Germinal center (tissue), 1 donor: ENCODE results near the gene TTLL5.

Experiments used
- DNase-seq: peaks from one replicate; pipeline ENCODE4 v3.0.0; 2012; ENCODE audit warnings: mixed read lengths, low spot score

The TTLL5 gene, protein sequence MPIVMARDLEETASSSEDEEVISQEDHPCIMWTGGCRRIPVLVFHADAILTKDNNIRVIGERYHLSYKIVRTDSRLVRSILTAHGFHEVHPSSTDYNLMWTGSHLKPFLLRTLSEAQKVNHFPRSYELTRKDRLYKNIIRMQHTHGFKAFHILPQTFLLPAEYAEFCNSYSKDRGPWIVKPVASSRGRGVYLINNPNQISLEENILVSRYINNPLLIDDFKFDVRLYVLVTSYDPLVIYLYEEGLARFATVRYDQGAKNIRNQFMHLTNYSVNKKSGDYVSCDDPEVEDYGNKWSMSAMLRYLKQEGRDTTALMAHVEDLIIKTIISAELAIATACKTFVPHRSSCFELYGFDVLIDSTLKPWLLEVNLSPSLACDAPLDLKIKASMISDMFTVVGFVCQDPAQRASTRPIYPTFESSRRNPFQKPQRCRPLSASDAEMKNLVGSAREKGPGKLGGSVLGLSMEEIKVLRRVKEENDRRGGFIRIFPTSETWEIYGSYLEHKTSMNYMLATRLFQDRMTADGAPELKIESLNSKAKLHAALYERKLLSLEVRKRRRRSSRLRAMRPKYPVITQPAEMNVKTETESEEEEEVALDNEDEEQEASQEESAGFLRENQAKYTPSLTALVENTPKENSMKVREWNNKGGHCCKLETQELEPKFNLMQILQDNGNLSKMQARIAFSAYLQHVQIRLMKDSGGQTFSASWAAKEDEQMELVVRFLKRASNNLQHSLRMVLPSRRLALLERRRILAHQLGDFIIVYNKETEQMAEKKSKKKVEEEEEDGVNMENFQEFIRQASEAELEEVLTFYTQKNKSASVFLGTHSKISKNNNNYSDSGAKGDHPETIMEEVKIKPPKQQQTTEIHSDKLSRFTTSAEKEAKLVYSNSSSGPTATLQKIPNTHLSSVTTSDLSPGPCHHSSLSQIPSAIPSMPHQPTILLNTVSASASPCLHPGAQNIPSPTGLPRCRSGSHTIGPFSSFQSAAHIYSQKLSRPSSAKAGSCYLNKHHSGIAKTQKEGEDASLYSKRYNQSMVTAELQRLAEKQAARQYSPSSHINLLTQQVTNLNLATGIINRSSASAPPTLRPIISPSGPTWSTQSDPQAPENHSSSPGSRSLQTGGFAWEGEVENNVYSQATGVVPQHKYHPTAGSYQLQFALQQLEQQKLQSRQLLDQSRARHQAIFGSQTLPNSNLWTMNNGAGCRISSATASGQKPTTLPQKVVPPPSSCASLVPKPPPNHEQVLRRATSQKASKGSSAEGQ (N-terminal part only)

GRCh38 chr14:75660630-75661498 lies at the start of gene TTLL5, which contains the start of gene ERG28:
TTLL5 (plus strand) TSS chr14:75661246; CDS start chr14:75663150, 1,904 bp downstream.
ERG28 (minus strand) TSS chr14:75660876; CDS start chr14:75657502, 3,374 bp downstream.
- peak; percentile 100 for DNase-seq

GRCh38 chr14:75612157-75612556 lies 48.9 kb upstream of the TTLL5 start:
- DNase-seq, result no peak

- DNase-seq, result no peak
Measured at GRCh38 chr14:75614179-75614578, 46.9 kb upstream of the TTLL5 start.

GRCh38 chr14:75615200-75615599 lies 45.8 kb upstream of the TTLL5 start:
- peak; percentile 47 for DNase-seq

GRCh38 chr14:75619548-75619947 lies 41.5 kb upstream of the TTLL5 start:
- DNase-seq, result no peak

DNA sequence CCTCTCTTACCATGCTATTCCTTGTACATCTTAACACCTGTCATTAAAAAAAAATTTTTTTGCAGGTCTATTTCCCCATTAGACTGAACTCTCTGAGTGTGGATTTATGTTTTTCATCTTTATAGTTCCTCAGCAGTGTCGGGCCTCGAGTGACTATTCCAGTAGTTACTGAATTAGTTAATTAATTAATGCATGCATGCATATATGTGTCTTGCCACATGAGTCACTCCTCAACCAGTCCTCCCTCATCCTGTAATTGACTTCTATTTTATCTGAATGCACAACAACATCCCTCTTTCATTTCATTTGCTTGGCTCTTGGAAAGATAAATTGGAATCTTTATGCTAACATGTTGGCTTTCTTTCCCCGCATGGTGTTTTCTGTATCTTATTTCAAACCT lies 36.0 kb upstream of the TTLL5 start:
- no peak for DNase-seq

DNA sequence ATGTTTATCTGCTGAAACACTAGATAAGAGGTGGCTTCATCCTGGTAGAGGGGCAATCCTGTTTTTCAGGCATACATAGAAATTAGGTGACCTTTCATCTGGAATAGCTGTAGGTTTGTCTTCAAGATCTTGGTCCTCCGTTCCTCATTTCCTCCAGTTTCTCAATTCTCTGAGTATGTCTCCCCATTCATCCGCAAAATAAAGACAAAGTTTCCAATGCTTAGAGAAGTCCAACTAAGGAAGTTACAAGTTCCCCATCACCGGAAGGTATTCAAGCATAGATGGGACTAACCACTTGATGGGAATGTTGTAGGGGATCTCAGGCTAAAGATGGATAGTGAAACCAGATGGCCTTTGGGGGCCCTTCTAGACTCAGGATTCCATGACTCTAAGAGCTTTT lies 34.6 kb upstream of the TTLL5 start:
- DNase-seq, result no peak

DNA sequence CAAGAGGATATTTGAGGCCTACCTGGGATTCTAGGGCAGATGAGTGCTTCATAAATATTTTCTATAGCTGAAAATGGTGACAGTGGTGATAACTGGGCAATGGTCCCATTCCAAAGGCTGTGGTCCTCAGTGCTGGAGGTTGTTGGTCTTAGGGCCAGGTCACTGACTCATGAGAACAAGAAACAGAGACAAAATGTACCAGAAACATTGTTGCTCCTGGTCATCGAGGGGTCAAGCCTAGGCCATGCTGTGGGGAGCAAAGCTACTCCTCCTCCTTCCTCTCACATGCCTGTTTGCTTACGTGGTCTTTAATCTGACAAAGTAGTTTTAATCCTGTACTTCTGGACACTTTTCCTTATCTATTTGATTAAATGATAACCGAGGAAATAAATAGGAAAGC lies 34.2 kb upstream of the TTLL5 start:
- DNase-seq, result no peak

DNA sequence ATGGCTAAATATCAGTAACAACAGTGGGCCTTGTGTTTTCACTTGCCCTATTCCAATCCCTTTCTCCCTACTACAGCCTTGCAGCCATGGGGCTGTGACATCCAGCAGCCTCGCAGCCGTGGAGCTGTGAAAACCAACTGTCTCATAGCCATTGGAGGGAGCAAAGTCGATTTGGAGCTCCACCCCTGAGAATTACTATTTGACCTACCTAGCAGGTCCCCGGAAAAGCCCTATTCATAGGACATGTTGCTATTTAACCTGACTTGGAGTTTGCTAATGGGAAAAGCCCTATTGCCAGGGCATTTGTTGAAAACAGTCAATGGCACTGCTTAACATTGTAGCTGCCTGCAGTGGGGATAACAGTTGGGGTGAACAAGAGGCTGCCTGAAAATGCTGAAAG lies 33.6 kb upstream of the TTLL5 start:
- no peak for DNase-seq

GRCh38 chr14:75628816-75629215 lies 32.2 kb upstream of the TTLL5 start:
- no peak for DNase-seq

GRCh38 chr14:75630695-75631452 lies 30.2 kb upstream of the TTLL5 start:
- DNase-seq, result no peak

DNA sequence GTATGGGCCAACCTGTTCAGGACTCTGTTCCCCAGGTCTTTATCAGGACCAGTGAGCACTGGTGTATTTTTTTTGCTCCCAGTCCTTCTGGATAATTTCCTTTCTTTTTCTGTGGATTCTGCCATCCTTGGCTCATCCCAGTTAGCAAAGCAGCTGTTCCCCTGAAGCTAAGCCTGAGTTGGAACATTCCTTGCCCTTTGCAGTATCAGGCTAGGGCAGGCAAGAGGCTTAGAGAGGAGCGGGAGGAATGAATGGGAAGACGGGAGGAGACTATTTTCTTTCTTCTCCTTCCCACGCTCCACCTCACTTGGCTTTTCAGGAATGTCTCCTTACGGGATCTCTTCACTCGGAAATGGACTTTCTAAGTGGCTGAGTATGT lies 29.6 kb upstream of the TTLL5 start:
- DNase-seq, result no peak

GRCh38 chr14:75634848-75635247 lies 26.2 kb upstream of the TTLL5 start:
- DNase-seq, result no peak

- DNase-seq, result no peak
Measured at GRCh38 chr14:75636100-75636692, 24.9 kb upstream of the TTLL5 start.

GRCh38 chr14:75640876-75641275 lies 20.2 kb upstream of the TTLL5 start:
- no peak for DNase-seq

GRCh38 chr14:75643985-75644384 lies 17.1 kb upstream of the TTLL5 start:
- DNase-seq, result no peak

GRCh38 chr14:75645056-75645455 lies 16.0 kb upstream of the TTLL5 start:
- DNase-seq, result no peak

- no peak for DNase-seq
Measured at GRCh38 chr14:75646762-75647161, 14.3 kb upstream of the TTLL5 start.

GRCh38 chr14:75647640-75648039 lies 13.4 kb upstream of the TTLL5 start:
- no peak for DNase-seq
